ENCODE results near the gene FHIT. TPM values are rescaled to one million over a fixed set of nuclear protein-coding genes. Genes with fewer than 3 reads are reported as not detected.
"Not testable (repeated sequence)": the region's sequence is repeated elsewhere in the genome, so short reads cannot be mapped to it uniquely, and the experiment has no call there.

FHIT gene
- polyA plus RNA-seq, 1 experiment, result 0.11 TPM

GRCh38 chr3:61018807-61019206, 232.4 kb downstream of the FHIT start:
- Histone ChIP-seq H3K4me3 (ENCODE audit: low read depth, low read length) (no peak overlapping the region), H3K36me3 (ENCODE audit: control insufficient read depth, insufficient read depth, low read length) (no peaks in the 10 kb centered on the region), H3K27me3 (ENCODE audit: control insufficient read depth, insufficient read depth, low read length) (no peaks in the 10 kb centered on the region)
- TF ChIP-seq CTCF (IDR thresholded peaks at IDR 0.05; ENCODE audit: insufficient read depth, low read depth, low read length), result no peak
- DNase-seq (ENCODE audit: low read depth), result no peak
- CTCF ChIA-PET, result no interaction called here
- POLR2A ChIA-PET, result no interaction called here

- H3K36me3 ChIP-seq (ENCODE audit: control insufficient read depth, insufficient read depth, low read length); H3K27me3 ChIP-seq (ENCODE audit: control insufficient read depth, insufficient read depth, low read length); DNase-seq (ENCODE audit: low read depth); POLR2A ChIA-PET; H3K4me3 ChIP-seq (ENCODE audit: low read depth, low read length); CTCF ChIA-PET: not testable (repeated sequence)
Observed at GRCh38 chr3:61017028-61017427, 234.2 kb downstream of the FHIT start.

GRCh38 chr3:61015859-61016258, 235.4 kb downstream of the FHIT start:
- Histone ChIP-seq H3K4me3 (ENCODE audit: low read depth, low read length) (no peak overlapping the region), H3K36me3 (ENCODE audit: control insufficient read depth, insufficient read depth, low read length) (no peaks in the 10 kb centered on the region), H3K27me3 (ENCODE audit: control insufficient read depth, insufficient read depth, low read length) (no peaks in the 10 kb centered on the region)
- ChIA-PET POLR2A (no interaction called here), CTCF (no interaction called here)
- no peak for TF ChIP-seq CTCF (IDR thresholded peaks at IDR 0.05; ENCODE audit: insufficient read depth, low read depth, low read length)
- DNase-seq (ENCODE audit: low read depth), result no peak

GRCh38 chr3:61015408-61015807, 235.8 kb downstream of the FHIT start:
- DNase-seq (ENCODE audit: low read depth), result no peak
- no peaks in the 10 kb centered on the region for H3K27me3 ChIP-seq (ENCODE audit: control insufficient read depth, insufficient read depth, low read length)
- no peak overlapping the region for H3K4me3 ChIP-seq (ENCODE audit: low read depth, low read length)
- CTCF ChIA-PET, result no interaction called here
- TF ChIP-seq CTCF (IDR thresholded peaks at IDR 0.05; ENCODE audit: insufficient read depth, low read depth, low read length), result no peak
- POLR2A ChIA-PET, result no interaction called here
- H3K36me3 ChIP-seq (ENCODE audit: control insufficient read depth, insufficient read depth, low read length), result no peaks in the 10 kb centered on the region

GRCh38 chr3:61008998-61009380, 242.3 kb downstream of the FHIT start:
- Histone ChIP-seq H3K27me3 (ENCODE audit: control insufficient read depth, insufficient read depth, low read length) (no peaks in the 10 kb centered on the region), H3K36me3 (ENCODE audit: control insufficient read depth, insufficient read depth, low read length) (no peaks in the 10 kb centered on the region), H3K4me3 (ENCODE audit: low read depth, low read length) (no peak overlapping the region)
- TF ChIP-seq CTCF (IDR thresholded peaks at IDR 0.05; ENCODE audit: insufficient read depth, low read depth, low read length), result no peak
- POLR2A ChIA-PET, result no interaction called here
- DNase-seq (ENCODE audit: low read depth), result no peak
- CTCF ChIA-PET, result no interaction called here

GRCh38 chr3:61008153-61008997, 242.9 kb downstream of the FHIT start:
- ChIA-PET POLR2A (no interaction called here), CTCF (no interaction called here)
- no peak overlapping the region for H3K4me3 ChIP-seq (ENCODE audit: low read depth, low read length)
- H3K27me3 ChIP-seq (ENCODE audit: control insufficient read depth, insufficient read depth, low read length), result no peaks in the 10 kb centered on the region
- no peaks in the 10 kb centered on the region for H3K36me3 ChIP-seq (ENCODE audit: control insufficient read depth, insufficient read depth, low read length)
- TF ChIP-seq CTCF (IDR thresholded peaks at IDR 0.05; ENCODE audit: insufficient read depth, low read depth, low read length), result no peak
- DNase-seq (ENCODE audit: low read depth), result no peak

All from BJ (cell line).